HepG2 (cell line): ENCODE data around the gene GMEB2. TPM values are rescaled to one million over a fixed set of nuclear protein-coding genes. Genes with fewer than 3 reads are reported as not detected.

Experiments
- ATAC-seq: fragments of 200-7000 bp; cut with Tn5 transposase; 3 replicates; pipeline ENCODE4 v1.9.1; 2020; ENCODE audit warnings: mild to moderate bottlenecking, moderate library complexity
- BruUV-seq: library from RNA; stranded (reverse); fragments of 400-500 nt; replicated peaks from 2 replicates; lab custom pipeline; 2021; lab: Mats Ljungman, UMichigan
- CTCF ChIA-PET: fragments of 300-600 bp; formaldehyde crosslinking; extraction: SDS; loops from one replicate; lab custom pipeline; 2021; ENCODE audit warnings: low total read pairs, inconsistent platforms, low intra/inter-chr PET ratio; lab: Yijun Ruan, JAX
- POLR2A ChIA-PET: fragments of 350-600 bp; sonication (Branson Sonifier 250); formaldehyde crosslinking; loops from one replicate; lab custom pipeline; 2020; ENCODE audit warnings: antibody characterized with exemption, inconsistent platforms; lab: Yijun Ruan, JAX
- DNase-seq: peaks from one replicate; pipeline ENCODE4 v3.0.0-alpha.2; 2015; ENCODE audit warnings: low spot score
- FAIRE-seq: peaks from 3 replicates; lab custom pipeline; 2011; peaks lifted over from hg19 to GRCh38; lab: Jason Lieb, UNC
- H2AFZ ChIP-seq: one replicate; pipeline ENCODE4 v1.6.1; 2011; ENCODE audit warnings: low read length, inconsistent platforms
- H3K27ac ChIP-seq: fragments of 300-600 bp; 3 replicates; pipeline ENCODE4 v1.8.0; 2011; ENCODE audit warnings: mixed run types, mild to moderate bottlenecking, mixed read lengths, low read length, inconsistent platforms; ENCODE audit not compliant: insufficient read depth; ENCODE audit errors: extremely low read length
- H3K27me3 ChIP-seq, 2 experiments: fragments of 200-600 bp in 1 of 2; 2 replicates in 1 of 2; 3 replicates in 1 of 2; pipeline versions ENCODE4 v1.6.0 to v1.8.0; 2011; ENCODE audit warnings: low read length in 2 of 2, mild to moderate bottlenecking in 2 of 2, moderate library complexity in 2 of 2, inconsistent platforms in 1 of 2; ENCODE audit not compliant: insufficient read depth in 2 of 2, control insufficient read depth in 1 of 2
- H3K36me3 ChIP-seq, 2 experiments: fragments of 200-600 bp in 1 of 2; replicated peaks in 1 of 2; 2 replicates in 1 of 2; 3 replicates in 1 of 2; pipeline versions ENCODE4 v1.5.1 to v1.8.0; 2011; ENCODE audit warnings: low read length in 2 of 2, inconsistent platforms in 1 of 2; ENCODE audit not compliant: insufficient read depth in 2 of 2, control insufficient read depth in 1 of 2
- H3K4me1 ChIP-seq: 2 replicates; pipeline ENCODE4 v1.5.1; 2012; ENCODE audit warnings: low read length, inconsistent platforms; ENCODE audit not compliant: insufficient read depth
- H3K4me2 ChIP-seq: 2 replicates; pipeline ENCODE4 v1.6.0; 2011; ENCODE audit warnings: low read depth, low read length, inconsistent platforms
- H3K4me3 ChIP-seq, 3 experiments: fragments of 200-600 bp in 1 of 3; sonication (generic), shearing (Covaris generic) in 1 of 3; replicated peaks in 1 of 3; 2 replicates each; pipeline ENCODE4 v1.5.1; 2011 to 2016; ENCODE audit warnings: low read length in 3 of 3, inconsistent platforms in 2 of 3, low read depth in 2 of 3, mild to moderate bottlenecking in 2 of 3, control low read depth in 1 of 3, mixed read lengths in 1 of 3; ENCODE audit not compliant: insufficient read depth in 1 of 3
- H3K79me2 ChIP-seq: one replicate; pipeline ENCODE4 v1.6.1; 2011; ENCODE audit warnings: low read length, inconsistent platforms; ENCODE audit not compliant: insufficient read depth
- H3K9ac ChIP-seq: 2 replicates; pipeline ENCODE4 v1.6.0; 2011; ENCODE audit warnings: mild to moderate bottlenecking, low read depth, low read length, inconsistent platforms; ENCODE audit not compliant: insufficient read depth
- H3K9me3 ChIP-seq: 2 replicates; pipeline ENCODE4 v1.5.1; 2012; ENCODE audit warnings: mild to moderate bottlenecking, low read length
- H4K20me1 ChIP-seq: 2 replicates; pipeline ENCODE4 v1.6.0; 2011; ENCODE audit warnings: inconsistent platforms, mild to moderate bottlenecking, low read length, moderate library complexity; ENCODE audit not compliant: insufficient read depth
- HDAC1 ChIP-seq: sonication (generic); formaldehyde crosslinking; IDR thresholded peaks from 2 replicates; pipeline ENCODE4 v1.5.1; 2020; ENCODE audit warnings: mild to moderate bottlenecking, missing genetic modification reagents
- MTA1 ChIP-seq: sonication (generic); formaldehyde crosslinking; IDR thresholded peaks from 2 replicates; pipeline ENCODE4 v1.4.0; 2020; ENCODE audit warnings: missing genetic modification reagents, mild to moderate bottlenecking, borderline replicate concordance
- ZNF431 ChIP-seq: sonication (generic); formaldehyde crosslinking; IDR thresholded peaks from 2 replicates; pipeline ENCODE4 v1.9.0; 2022; ENCODE audit warnings: missing genetic modification reagents, low read depth, mild to moderate bottlenecking, borderline replicate concordance
- ZNF670 ChIP-seq: sonication (generic); formaldehyde crosslinking; IDR thresholded peaks from 2 replicates; pipeline ENCODE4 v1.8.0; 2022; ENCODE audit warnings: mild to moderate bottlenecking, missing genetic modification reagents, borderline replicate concordance
- ZNF878 ChIP-seq: sonication (generic); formaldehyde crosslinking; IDR thresholded peaks from 2 replicates; pipeline ENCODE4 v1.8.1; 2023; ENCODE audit warnings: mild to moderate bottlenecking, missing genetic modification reagents, moderate library complexity
- WGBS: methylation state at CpG from one replicate; pipeline ENCODE4 v1.1.6; 2017; ENCODE audit warnings: low lambda C conversion rate; 5-methylcytosine and 5-hydroxymethylcytosine counted together
- in situ Hi-C: cut with HindIII; loops from 2 replicates; pipeline ENCODE4 v1.10.0; 2017; ENCODE audit warnings: low pct_unique_long_range_greater_than_20kb; ENCODE audit not compliant: extremely low pct_ligation_motif_present
- intact Hi-C: fragments of 100-400 bp; cut with micrococcal nuclease; formaldehyde crosslinking; loops from one replicate; pipeline ENCODE4 v1.10.0; 2022; ENCODE audit not compliant: unreplicated experiment
- polyA plus RNA-seq, 8 experiments: library from polyadenylated mRNA; depleted of rRNA in 3 of 8; stranded (reverse) in 7 of 8; unstranded in 1 of 8; fragments of >200 nt; fragmentation: Illumina TruSeq in 4 of 8; extraction: Trizol in 4 of 8; gene quantifications; 2 replicates each; pipeline versions ENCODE4 v1.2.1 to v1.2.3, GENCODE V29; 2011 to 2016; ENCODE audit warnings: low read depth in 4 of 8, missing spikeins in 1 of 8, mixed read lengths in 1 of 8; ENCODE audit not compliant: insufficient read depth in 1 of 8
- total RNA-seq, 5 experiments: library from RNA; depleted of rRNA; stranded (reverse); fragments of >200 nt; fragmentation: Illumina TruSeq; extraction: Trizol; gene quantifications; 2 replicates each; pipeline ENCODE4 v1.2.3, GENCODE V29; 2016; ENCODE audit warnings: low read depth in 1 of 5

Gene GMEB2
- total and polyA plus RNA-seq, 2 of the 13 experiments (the other 11 are each of a cell fraction or from before 2014, with no cell fraction given), result 10.6 to 12.4 TPM

GRCh38 chr20:63539092-63539430 lies 87.8 kb downstream of the GMEB2 start:
- CTCF ChIA-PET, result interaction anchor here (2.7 kb wide), 1 partner anchor 40 kb away, joined by 29 read pairs; no protein-coding TSS in a partner anchor
- no peak overlapping the region for H3K9ac ChIP-seq
- H3K9me3 ChIP-seq, result no peaks in the 10 kb centered on the region
- TF ChIP-seq HDAC1 (CRISPR knock-in tag) (0 out of 2 replicates have a peak, but pooled peaks have one; percentile 16), MTA1 (0 out of 2 replicates have a peak, but pooled peaks have one; percentile 42), ZNF878 (no peak), ZNF670 (0 out of 2 replicates have a peak, but pooled peaks have one; percentile 35), ZNF431 (CRISPR knock-in tag) (no peak)
- H3K36me3 ChIP-seq, result no peaks in the 10 kb centered on the region
- FAIRE-seq (no peak), DNase-seq (no peak), ATAC-seq (no peak)
- H3K27me3 ChIP-seq, result peaks cover 45 to 69% of the 10 kb centered on the region in 2 experiments
- H3K4me1 ChIP-seq, result peaks cover 51% of the 10 kb centered on the region
- H3K27ac ChIP-seq, result no peak overlapping the region
- intact Hi-C loops (loop anchor here (2.0 to 10.0 kb wide), 5 partner anchors 88 to 433 kb away; partner anchors contain the start of genes GMEB2, LIME1, RTEL1 and SLC2A4RG), in situ Hi-C loops (loop anchor here (5.0 kb wide), 1 partner anchor 38 kb away; no protein-coding TSS in a partner anchor)
- WGBS, result 70% methylated on average over 12 of the region's 12 CpGs
- POLR2A ChIA-PET, result interaction anchor here (0.8 to 2.2 kb wide), 4 partner anchors 18 to 326 kb away, joined by 3 to 12 read pairs (median 7); partner anchors contain the start of genes PPDPF, RTEL1 and TPD52L2
- BruUV-seq, result no TSS peak
- H3K4me3 ChIP-seq, result no peak overlapping the region
- no peaks in the 10 kb centered on the region for H4K20me1 ChIP-seq
- no peaks in the 10 kb centered on the region for H3K79me2 ChIP-seq
- no peak overlapping the region for H3K4me2 ChIP-seq
- H2AFZ ChIP-seq, result no peak overlapping the region
